ENCODE results near the gene BICD2. TPM values are rescaled to one million over a fixed set of nuclear protein-coding genes. Genes with fewer than 3 reads are reported as not detected.

The BICD2 gene
- total and polyA plus RNA-seq, 9 of the 15 experiments (the other 6 are each of a cell fraction or from before 2014, with no cell fraction given) = 3.6 to 23.4 (median 11.8) TPM

DNA sequence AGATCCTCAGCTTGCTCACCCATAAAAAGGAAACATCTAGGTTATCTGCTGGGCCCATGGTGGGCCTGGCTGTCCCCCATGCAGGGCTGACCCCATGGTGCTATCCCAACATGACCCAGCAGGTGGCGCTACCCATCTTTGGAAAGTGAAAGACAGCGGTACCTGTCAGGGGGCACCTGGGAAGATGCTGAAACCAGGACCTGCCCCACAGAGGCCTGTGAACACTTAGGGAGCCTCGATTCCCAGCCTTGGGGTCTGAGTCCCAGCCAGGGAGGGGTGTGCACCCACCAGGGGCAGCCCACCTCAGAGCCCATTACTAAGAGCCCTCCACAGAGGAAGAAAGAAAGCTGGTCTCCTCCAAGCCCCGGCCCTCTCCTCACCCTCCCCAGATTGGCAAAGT lies 48.1 kb downstream of the BICD2 start (continued):
- TF ChIP-seq, protein P1, sequence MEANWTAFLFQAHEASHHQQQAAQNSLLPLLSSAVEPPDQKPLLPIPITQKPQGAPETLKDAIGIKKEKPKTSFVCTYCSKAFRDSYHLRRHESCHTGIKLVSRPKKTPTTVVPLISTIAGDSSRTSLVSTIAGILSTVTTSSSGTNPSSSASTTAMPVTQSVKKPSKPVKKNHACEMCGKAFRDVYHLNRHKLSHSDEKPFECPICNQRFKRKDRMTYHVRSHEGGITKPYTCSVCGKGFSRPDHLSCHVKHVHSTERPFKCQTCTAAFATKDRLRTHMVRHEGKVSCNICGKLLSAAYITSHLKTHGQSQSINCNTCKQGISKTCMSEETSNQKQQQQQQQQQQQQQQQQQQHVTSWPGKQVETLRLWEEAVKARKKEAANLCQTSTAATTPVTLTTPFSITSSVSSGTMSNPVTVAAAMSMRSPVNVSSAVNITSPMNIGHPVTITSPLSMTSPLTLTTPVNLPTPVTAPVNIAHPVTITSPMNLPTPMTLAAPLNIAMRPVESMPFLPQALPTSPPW (CRISPR knock-in tag; IDR thresholded peaks at IDR 0.05) = 0 out of 2 replicates have a peak, but pooled peaks have one; percentile 5
- TF ChIP-seq MXI1 (IDR thresholded peaks at IDR 0.05; ENCODE audit: low read depth, low read length) = no peak
- no peak for TF ChIP-seq ZNF512 (tag; IDR thresholded peaks at IDR 0.05)
- no peak for TF ChIP-seq ZNF444 (CRISPR knock-in tag; IDR thresholded peaks at IDR 0.05)
- peak; percentile 81 for TF ChIP-seq ZBTB7A (IDR thresholded peaks at IDR 0.05; ENCODE audit: borderline replicate concordance, control insufficient read depth, low read depth, low read length)
- TF ChIP-seq SREBF1 (IDR thresholded peaks at IDR 0.05; ENCODE audit: borderline replicate concordance, low read depth, low read length) = 0 out of 2 replicates have a peak, but pooled peaks have one; percentile 14
- TF ChIP-seq STAG1 (CRISPR knock-in tag; IDR thresholded peaks at IDR 0.05; ENCODE audit: borderline replicate concordance) = peak; percentile 31; the same call in 1 of the 2 replicates
- TF ChIP-seq ETV6 (IDR thresholded peaks at IDR 0.05; ENCODE audit: borderline replicate concordance in 1 of 2, low read depth in 2 of 2, low read length in 1 of 2) = no peak
- no peak for TF ChIP-seq ETV6 (CRISPR knock-in tag; IDR thresholded peaks at IDR 0.05; ENCODE audit: borderline replicate concordance)
- TF ChIP-seq RAD21 (CRISPR knock-in tag; conservative IDR thresholded peaks at IDR 0.05 in 1 of 2, IDR thresholded peaks at IDR 0.05 in 1 of 2) = peak; percentile 57 to 86
- peak; percentile 59; the same call in 1 of the 2 replicates for TF ChIP-seq ZEB2 (IDR thresholded peaks at IDR 0.05)
- peak in 1 of 2 experiments; percentile 47; a peak in 1 of 4 replicates for TF ChIP-seq RCOR1 (IDR thresholded peaks at IDR 0.05; ENCODE audit: borderline replicate concordance in 1 of 2, low read depth in 2 of 2, low read length in 2 of 2)
